Measurements from ENCODE around the gene OSBPL10. TPM values are rescaled to one million over a fixed set of nuclear protein-coding genes. Genes with fewer than 3 reads are reported as not detected.

Gene OSBPL10
- total and polyA plus RNA-seq, 2 of the 4 experiments (the other 2 are of a cell fraction), result 9.5 to 10.1 TPM

- H3K9me3 ChIP-seq (ENCODE audit: control insufficient read depth, insufficient read depth, low read length), result no peaks in the 10 kb centered on the region
- no peak overlapping the region for H4K8ac ChIP-seq (ENCODE audit: low read depth in 2 of 2, low read length in 2 of 2)
Observed at GRCh38 chr3:31709526-31709925, 271.5 kb downstream of the OSBPL10 start.

More at GRCh38 chr3:31709526-31709925, 271.5 kb downstream of the OSBPL10 start:
- no peak overlapping the region for H2BK15ac ChIP-seq (ENCODE audit: low read depth, low read length)
- H3K4me1 ChIP-seq (ENCODE audit: control insufficient read depth, insufficient read depth, low read length), result peaks cover 16% of the 10 kb centered on the region
- ATAC-seq (ENCODE audit: low read depth), result no peak
- H4K5ac ChIP-seq (ENCODE audit: low read depth, low read length), result no peak overlapping the region
- H3K18ac ChIP-seq (ENCODE audit: low read depth, low read length), result no peak overlapping the region
- H2BK20ac ChIP-seq (ENCODE audit: low read depth, low read length), result no peak overlapping the region
- H3K4me3 ChIP-seq (ENCODE audit: insufficient read depth, low read depth, low read length), result no peak overlapping the region
- in situ Hi-C loops (cut with MboI; ENCODE audit: low sequenced_read_pairs), result no loop called here
- 68% methylated on average over 3 of the region's 4 CpGs; no CpG with 5 or more reads in 1 of the 2 experiments for WGBS, 2 experiments (ENCODE audit: extremely low coverage in 2 of 2, insufficient read length in 1 of 2)
- no peak overlapping the region for H2BK5ac ChIP-seq (ENCODE audit: low read depth, low read length, poor library complexity, severe bottlenecking)
- no TSS peak for BruUV-seq (replicated peaks)
- dilution Hi-C loops (cut with HindIII; ENCODE audit: low sequenced_read_pairs, unreplicated experiment), result no loop called here
- intact Hi-C loops (cut with micrococcal nuclease), result no loop called here
- ChIA-PET POLR2A (ENCODE audit: unreplicated experiment) (no interaction called here), CTCF (no interaction called here)
- H2AK9ac ChIP-seq (replicated peaks; ENCODE audit: low read depth, low read length, poor library complexity), result no peak overlapping the region
- H3K14ac ChIP-seq (replicated peaks; ENCODE audit: low read depth, low read length), result no peak overlapping the region
- H2AFZ ChIP-seq (replicated peaks; ENCODE audit: low read length, poor library complexity), result no peak overlapping the region
- no peaks in the 10 kb centered on the region for H3K79me1 ChIP-seq (ENCODE audit: low read depth in 1 of 2, low read length in 2 of 2)
- H3K56ac ChIP-seq (ENCODE audit: extremely low read depth, insufficient read depth, low read length), result no peak overlapping the region
- no peak overlapping the region for H4K91ac ChIP-seq (ENCODE audit: insufficient read depth, low read depth, low read length)
- no peak overlapping the region for H3K23ac ChIP-seq (ENCODE audit: low read depth, low read length)
- no peaks in the 10 kb centered on the region for H4K20me1 ChIP-seq (ENCODE audit: insufficient read depth, low read length)
- no peak for DNase-seq
- no peak overlapping the region for H3K4ac ChIP-seq (ENCODE audit: low read depth, low read length)
- TF ChIP-seq NFE2L2 (IDR thresholded peaks at IDR 0.05; ENCODE audit: low read depth, low read length) (no peak), USF2 (IDR thresholded peaks at IDR 0.05; ENCODE audit: low read depth, low read length) (no peak), RAD21 (IDR thresholded peaks at IDR 0.05; ENCODE audit: low read length) (no peak), MXI1 (IDR thresholded peaks at IDR 0.05; ENCODE audit: borderline replicate concordance, low read depth, low read length) (no peak), BHLHE40 (IDR thresholded peaks at IDR 0.05; ENCODE audit: low read depth, low read length) (no peak), POLR2A (IDR thresholded peaks at IDR 0.05; ENCODE audit: low read depth, low read length) (no peak), CTCF (conservative IDR thresholded peaks at IDR 0.05; ENCODE audit: low read depth, low read length) (no peak), CEBPB (IDR thresholded peaks at IDR 0.05; ENCODE audit: low read depth, low read length) (no peak), MAFK (IDR thresholded peaks at IDR 0.05; ENCODE audit: low read depth, low read length) (no peak), SMC3 (IDR thresholded peaks at IDR 0.05; ENCODE audit: low read depth, low read length) (no peak), CHD1 (IDR thresholded peaks at IDR 0.05; ENCODE audit: low read depth, low read length) (no peak), RCOR1 (IDR thresholded peaks at IDR 0.05; ENCODE audit: insufficient replicate concordance, low read length) (no peak), MAZ (IDR thresholded peaks at IDR 0.05; ENCODE audit: borderline replicate concordance, low read depth, low read length) (no peak), RFX5 (IDR thresholded peaks at IDR 0.05; ENCODE audit: low read depth, low read length) (no peak), FOS (IDR thresholded peaks at IDR 0.05; ENCODE audit: low read depth, low read length) (no peak)
- TF ChIP-seq, protein P1, sequence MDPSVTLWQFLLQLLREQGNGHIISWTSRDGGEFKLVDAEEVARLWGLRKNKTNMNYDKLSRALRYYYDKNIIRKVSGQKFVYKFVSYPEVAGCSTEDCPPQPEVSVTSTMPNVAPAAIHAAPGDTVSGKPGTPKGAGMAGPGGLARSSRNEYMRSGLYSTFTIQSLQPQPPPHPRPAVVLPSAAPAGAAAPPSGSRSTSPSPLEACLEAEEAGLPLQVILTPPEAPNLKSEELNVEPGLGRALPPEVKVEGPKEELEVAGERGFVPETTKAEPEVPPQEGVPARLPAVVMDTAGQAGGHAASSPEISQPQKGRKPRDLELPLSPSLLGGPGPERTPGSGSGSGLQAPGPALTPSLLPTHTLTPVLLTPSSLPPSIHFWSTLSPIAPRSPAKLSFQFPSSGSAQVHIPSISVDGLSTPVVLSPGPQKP (IDR thresholded peaks at IDR 0.05; ENCODE audit: borderline replicate concordance, low read depth, low read length), result no peak
- H3K4me2 ChIP-seq (ENCODE audit: low read depth, low read length), result no peak overlapping the region
- H3K9ac ChIP-seq (ENCODE audit: low read depth, low read length), result no peak overlapping the region
- no peak overlapping the region for H2BK120ac ChIP-seq (ENCODE audit: low read depth, low read length)
- H3K27me3 ChIP-seq (ENCODE audit: control insufficient read depth, insufficient read depth, low read length), result no peaks in the 10 kb centered on the region
- no peak overlapping the region for H3K27ac ChIP-seq (ENCODE audit: insufficient read depth, low read length)
- no peaks in the 10 kb centered on the region for H3K36me3 ChIP-seq (ENCODE audit: control insufficient read depth, insufficient read depth, low read length)
- H3K9me1 ChIP-seq (ENCODE audit: insufficient read depth, low read length), result no peaks in the 10 kb centered on the region
- H2AK5ac ChIP-seq (ENCODE audit: low read depth, low read length), result no peak overlapping the region
